Measurements from ENCODE around the gene RNF181.
"Not testable (repeated sequence)": the region's sequence is repeated elsewhere in the genome, so short reads cannot be mapped to it uniquely, and the experiment has no call there.

The RNF181 gene

DNA sequence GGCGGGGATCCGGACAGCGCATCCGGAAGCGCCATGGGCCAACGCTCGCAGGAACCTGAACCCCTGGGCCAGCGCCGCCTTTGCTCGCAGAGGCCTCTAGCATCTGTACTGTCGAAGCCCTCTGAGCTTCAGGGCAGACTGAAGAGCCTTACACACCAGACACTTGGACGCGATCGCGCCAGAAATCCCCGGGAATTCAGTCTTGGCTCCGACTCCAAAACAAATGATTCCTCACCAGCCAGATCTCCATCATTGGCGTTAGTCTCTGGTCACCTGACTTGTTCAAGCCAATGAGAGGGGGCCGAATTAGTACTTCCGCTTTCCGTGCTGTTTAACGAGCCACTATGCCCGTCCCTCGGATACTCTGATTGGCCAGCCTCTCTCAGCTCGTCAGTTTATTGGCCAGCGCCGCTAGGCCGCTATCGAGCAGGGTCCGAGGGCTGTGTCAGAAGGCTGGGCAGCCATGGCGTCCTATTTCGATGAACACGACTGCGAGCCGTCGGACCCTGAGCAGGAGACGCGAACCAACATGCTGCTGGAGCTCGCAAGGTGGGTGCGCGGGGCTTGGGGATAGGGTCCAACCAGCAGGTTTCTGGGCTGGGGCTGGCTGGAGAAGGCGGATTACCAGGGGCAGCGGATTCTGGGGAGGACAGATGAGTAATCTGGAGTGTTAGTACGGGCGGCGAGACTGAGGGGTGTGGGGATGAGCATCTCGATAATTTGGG is at the start of gene RNF181:
Gene RNF181, plus strand, starts transcription at position 445 of the 725 bp plus-strand sequence. Its CDS starts 19 bp downstream, at position 464.
- DNase-seq, result peak; percentile 75

- no peak for DNase-seq
These were observed 49.7 kb upstream of the RNF181 start for GRCh38 chr2:85545780-85546240.

GRCh38 chr2:85547089-85547858 is 48.3 kb upstream of the RNF181 start:
- no peak for DNase-seq

DNA sequence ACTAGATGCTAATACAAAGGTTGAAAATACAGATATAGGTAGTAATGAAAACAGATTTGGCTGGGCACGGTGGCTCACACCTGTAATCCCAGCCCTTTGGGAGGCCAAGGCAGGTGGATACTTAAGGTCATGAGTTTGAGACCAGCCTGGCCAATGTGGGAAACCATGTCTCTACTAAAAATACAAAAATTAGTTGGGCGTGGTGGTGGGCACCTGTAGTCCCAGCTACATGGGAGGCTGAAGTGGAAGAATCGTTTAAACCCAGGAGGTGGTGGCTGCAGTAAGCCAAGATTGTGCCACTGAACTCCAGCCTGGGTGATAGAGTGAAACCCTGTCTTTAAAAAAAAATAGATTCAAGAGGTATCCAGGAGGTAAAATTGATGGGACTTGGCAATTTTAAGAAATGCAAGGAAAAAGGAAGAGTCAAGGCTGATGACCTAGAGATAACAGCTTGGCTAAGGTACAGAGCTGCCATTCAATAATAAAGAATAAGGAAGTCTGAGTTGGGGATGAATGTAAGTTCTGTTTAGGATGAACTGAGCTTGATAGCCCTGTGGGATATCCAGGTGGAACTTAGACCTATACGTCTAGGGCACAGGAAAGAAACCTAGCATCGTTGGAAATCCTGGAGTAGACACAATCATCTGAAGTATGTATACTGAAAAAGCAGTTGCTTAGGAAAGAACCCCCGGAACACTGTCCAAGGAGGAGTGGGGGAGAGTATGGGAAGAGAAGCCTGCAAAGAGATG is 47.5 kb upstream of the RNF181 start:
- DNase-seq, result no peak

DNA sequence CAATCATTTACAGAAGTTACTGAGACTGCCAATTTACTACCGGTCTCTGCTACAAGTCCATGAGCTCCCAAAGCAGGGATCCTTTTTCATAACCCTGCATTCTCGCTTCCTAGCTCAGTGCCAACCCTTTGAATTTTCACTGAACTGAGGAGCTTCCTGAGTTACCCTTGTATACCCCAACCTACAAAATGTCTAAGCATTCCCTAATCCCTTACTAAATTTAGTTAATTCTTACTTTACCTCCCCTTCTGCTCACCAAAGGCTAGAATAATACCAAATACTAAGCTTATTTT is 47.0 kb upstream of the RNF181 start:
- DNase-seq, result no peak

DNA sequence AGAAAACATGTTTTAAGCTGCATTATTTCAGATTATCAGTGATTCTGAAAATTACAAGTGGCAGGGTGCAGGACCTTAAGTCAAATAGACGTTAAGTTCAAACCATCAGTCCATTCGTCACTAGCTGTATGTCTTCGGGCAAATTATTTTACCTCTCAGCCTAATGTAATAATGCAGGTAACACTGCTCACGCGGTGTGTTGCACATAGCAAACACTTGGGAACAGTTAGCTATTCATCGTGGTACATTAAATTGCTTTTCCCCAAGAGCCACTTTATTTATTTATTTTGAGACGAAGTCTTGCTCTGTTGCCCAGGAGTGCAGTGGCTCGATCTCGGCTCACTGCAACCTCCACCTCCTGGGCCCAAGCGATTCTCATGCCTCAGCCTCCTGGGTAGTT is 46.5 kb upstream of the RNF181 start:
- DNase-seq, result no peak

DNA sequence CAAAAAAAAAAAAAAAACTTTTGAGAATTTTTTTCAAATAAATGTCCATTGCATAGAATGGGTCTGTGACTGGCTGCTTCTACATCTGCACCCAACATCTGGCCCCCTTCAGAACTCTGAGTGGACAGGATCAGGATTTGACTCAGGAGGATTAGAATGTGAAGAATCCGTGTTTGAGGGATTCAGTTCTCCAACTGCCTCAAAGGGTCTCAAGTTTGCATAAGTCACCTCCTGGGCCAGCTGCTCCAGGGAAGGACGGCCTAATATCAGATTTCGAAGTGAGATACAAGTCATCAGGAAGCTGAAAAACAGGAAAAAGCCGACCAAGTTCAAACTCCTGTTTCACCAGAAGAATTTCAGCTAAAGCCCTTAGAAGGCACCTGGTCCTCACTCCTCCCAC is 45.7 kb upstream of the RNF181 start:
- no peak for DNase-seq

- no peak for DNase-seq
These were observed 45.1 kb upstream of the RNF181 start for GRCh38 chr2:85550486-85550885.

DNA sequence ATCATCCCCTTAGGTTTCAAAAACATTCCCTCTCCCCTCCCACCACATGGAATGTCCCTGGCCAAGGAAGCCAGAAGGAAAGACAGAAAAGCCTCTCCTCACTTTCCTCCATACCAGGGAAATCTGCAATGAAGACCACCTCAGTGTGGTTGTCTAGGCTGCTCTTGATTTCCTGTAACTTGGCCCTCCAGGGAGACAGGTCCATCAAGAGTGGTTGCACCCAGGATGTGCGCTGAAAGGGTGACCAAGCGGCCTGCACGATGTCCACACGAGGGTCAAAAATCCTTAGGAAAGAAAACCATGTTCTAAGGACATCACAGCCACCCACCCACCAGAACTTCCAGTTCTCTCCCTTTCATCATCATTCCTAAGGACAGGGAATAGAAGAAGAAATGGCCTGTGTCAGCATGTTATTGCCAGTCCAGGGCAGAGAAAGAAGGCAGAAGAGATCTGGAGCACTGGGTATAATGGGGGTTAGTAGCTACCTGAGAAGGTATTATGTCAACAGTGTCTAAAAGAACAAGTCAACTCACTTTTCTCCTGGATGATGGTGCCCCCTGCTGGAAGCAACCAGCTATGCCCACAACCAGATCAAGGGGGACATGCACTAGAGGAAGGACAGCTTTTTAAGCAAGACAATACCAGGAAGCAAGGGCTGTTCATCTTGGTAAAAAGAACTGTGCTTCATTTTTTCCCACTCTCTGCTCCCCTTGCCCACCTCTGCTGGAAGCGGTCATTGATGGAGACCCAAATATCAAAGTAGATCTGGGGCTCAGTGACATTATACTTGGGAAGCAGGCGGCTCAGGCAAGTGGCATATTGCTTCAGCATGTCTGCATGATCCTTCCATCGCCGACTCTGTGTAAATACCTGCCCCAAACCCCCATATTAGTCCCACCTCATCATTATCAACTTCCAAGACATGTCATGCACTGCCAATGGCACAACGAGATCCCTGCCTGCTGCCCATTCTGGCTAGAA is 43.6 kb upstream of the RNF181 start:
- peak; percentile 88 for DNase-seq

DNA sequence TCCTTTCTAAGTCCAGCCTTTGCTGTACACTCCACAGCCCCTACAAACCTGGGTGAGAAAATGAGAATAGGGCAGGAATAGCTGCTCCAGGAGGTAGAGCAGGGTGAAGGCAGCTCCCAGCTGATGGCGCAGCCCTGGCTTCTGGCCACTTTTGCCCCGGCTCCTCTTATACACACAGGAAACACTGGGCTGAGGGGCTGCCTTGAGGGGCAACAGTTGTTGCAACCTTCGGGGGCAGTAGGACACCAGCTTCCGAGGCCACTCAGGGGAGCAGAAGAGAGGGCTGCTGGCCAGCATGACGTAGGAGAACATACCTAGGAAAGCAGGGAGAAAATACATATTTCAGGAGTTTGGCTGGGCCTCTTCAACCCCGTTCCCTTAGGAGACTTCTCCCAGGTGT is 42.4 kb upstream of the RNF181 start:
- no peak for DNase-seq

- DNase-seq, result no peak
These were observed 40.4 kb upstream of the RNF181 start for GRCh38 chr2:85554980-85555612.

DNA sequence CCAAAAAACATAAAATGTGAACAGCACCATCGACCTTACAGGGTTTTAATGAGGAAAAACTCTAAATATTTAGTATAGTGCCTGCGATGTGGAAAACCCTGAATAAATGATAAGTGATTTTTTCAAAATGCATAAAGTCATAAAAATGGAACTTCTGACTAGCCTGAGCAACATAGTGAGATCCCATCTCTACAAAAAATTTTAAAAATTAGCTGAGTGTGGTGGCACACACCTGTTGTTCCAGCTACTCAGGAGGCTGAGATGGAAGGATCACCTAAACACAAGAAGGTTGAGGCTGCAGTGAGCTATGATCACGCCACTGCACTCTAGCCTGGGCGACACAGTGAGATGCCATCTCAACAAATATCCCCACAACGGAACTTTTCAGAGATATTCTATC is 38.4 kb upstream of the RNF181 start:
- DNase-seq, result no peak

DNA sequence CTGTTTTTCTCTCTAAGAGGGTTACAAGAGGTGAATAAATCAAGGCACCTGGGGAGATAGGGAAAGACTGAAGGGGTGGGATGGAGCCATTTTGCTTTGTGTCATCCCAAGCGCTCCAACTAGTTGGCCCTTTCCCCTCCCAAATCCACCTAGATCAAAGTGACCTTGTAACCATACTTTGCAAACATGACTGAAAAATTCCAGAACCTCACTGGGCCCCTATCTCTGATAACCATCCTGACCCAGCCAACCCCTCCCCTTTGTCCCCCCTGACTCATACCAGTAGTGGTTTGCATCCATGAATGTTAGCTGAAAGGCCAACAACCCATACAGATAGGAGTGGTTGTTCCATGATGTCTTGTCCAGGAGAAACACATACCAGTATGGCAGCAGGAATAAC is 37.4 kb upstream of the RNF181 start:
- no peak for DNase-seq

- not testable (repeated sequence) for DNase-seq
These were observed 35.2 kb upstream of the RNF181 start for GRCh38 chr2:85560403-85560726.

DNA sequence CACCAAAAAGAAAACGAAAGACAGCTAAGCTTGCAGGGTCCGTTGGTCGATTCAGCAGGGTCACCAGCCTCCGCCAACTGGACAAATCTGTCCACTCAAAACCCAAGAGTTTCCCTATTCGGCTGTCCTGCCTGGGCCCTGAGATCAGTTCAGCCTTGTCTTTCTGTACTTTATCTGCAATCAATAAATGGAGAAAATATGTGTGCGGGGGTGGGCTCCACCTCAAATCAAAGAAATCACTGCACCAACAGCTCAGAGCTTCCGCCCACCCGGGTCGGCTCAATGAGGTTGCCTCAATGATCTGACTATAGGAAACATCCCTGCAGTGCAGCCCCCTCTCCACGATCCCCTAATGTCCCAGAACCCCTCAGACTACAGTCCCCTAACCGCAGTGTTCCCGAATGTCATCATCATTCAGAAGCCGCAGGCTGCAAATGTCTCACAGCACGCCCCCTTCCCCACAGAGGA is 34.7 kb upstream of the RNF181 start:
- peak; percentile 37 for DNase-seq

- DNase-seq, result peak; percentile 91
These were observed 34.0 kb upstream of the RNF181 start, which contains the start of gene GGCX for GRCh38 chr2:85561280-85562212. Gene GGCX (minus strand): TSS chr2:85561493. CDS start chr2:85561428, 65 bp downstream.

DNA sequence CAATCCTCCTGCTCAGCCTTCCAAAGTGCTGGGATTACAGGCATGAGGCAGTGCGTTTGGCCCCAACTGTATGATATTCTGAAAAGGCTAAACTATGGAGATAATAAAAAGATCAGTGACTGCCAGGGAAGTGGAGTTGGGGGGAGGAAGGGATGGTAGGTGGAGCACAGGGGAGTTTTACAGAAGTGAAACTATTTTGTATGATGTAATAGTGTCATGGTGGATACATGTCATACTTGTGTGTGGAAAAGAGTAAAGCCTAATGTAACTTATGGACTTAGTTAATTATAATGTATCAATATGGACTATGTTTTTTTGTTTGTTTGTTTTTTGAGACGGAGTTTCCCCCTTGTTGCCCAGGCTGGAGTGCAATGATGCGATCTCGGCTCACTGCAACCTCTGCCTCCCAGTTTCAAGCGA is 31.4 kb upstream of the RNF181 start:
- DNase-seq, result no peak

DNA sequence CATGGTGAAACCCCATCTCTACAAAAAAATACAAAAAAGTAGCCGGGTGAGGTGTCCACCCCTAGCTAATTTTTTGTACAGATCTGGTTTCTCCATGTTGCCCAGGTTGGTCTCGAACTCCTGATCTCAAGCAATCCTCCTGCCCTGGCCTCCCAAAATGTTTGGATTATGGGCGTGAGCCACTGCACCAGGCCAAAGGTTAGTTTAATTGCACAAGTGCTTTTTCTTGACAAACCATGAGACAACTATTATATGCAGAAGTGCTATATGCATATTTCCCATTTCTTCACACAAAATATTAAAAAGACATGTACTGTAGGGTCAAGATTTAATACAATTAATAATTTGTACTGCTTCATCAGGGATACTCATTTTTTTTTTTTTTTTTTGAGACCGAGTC is 29.3 kb upstream of the RNF181 start:
- DNase-seq, result no peak

- no peak for DNase-seq
These were observed 19.8 kb upstream of the RNF181 start for GRCh38 chr2:85575739-85576138.

- no peak for DNase-seq
These were observed 18.5 kb upstream of the RNF181 start for GRCh38 chr2:85577063-85577385.

Data from activated T-cell treated with anti-CD3 and anti-CD28 coated beads for 4 hours (primary cell).